ENCODE results near the gene IRF3. TPM values are rescaled to one million over a fixed set of nuclear protein-coding genes. Genes with fewer than 3 reads are reported as not detected.

IRF3 gene
- total and polyA plus RNA-seq, 2 donors (not counting 1 experiment from before 2014, with no cell fraction given) = 233 to 262 TPM

DNA sequence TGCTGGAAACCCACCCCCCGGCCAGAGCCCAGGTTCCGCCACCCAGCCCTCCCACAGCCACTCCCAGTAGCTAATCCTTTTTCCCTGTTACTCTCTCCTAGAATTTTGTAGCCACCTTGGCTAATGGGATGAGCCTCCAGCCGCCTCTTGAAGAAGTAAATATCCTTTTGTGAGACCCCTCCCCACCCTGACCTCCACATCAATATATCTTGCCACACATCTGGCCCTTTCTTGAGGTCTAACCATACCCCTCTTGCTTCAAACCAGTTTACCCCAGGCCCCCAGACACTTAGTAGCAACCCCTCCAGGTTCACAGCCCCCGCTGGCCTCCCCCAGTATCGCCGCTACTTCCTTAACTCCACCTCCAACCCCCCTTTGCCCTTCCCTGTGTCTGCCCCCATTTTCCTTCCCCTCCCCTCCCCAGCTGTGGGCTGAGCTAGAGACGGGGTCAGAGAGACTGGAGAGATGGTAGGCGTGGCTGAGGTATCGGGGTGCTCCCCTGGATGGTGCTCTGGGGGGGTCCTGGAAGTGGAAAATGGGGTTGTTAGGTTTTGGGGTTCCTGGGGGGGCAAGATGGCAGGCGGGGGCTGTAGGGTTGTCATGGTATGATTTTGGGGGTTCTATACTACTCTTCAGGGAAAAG, 14.2 kb upstream of the IRF3 start:
- H3K4me2 ChIP-seq (replicated peaks; ENCODE audit: low read depth, low read length, poor library complexity, severe bottlenecking) = peak overlapping the region; percentile 48
- H3K27me3 ChIP-seq (replicated peaks in 1 of 4; ENCODE audit: control extremely low read depth in 1 of 4, control insufficient read depth in 3 of 4, insufficient read depth in 4 of 4, low read length in 3 of 4) = no peaks in the 10 kb centered on the region
- Mint-ChIP-seq H3K27me3 (no peaks in the 10 kb centered on the region), H3K9me3 (ENCODE audit: insufficient read depth) (no peaks in the 10 kb centered on the region), H3K4me3 (no peak overlapping the region), H3K4me1 (peaks cover 43% of the 10 kb centered on the region), H3K27ac (peak overlapping the region; percentile 70)
- DNase-seq = peak; percentile 24
- H3K9ac ChIP-seq (ENCODE audit: low read length) = no peak overlapping the region
- no peak for ATAC-seq (ENCODE audit: low read depth)
- intact Hi-C loops (cut with micrococcal nuclease) = loop anchor here (1.0 to 10.0 kb wide), 3 partner anchors 90 to 565 kb away; partner anchors contain the start of genes C19orf73, LIN7B and PPFIA3
- no peak overlapping the region for H3K4me3 ChIP-seq (ENCODE audit: control extremely low read depth in 1 of 5, extremely low read depth in 1 of 5, insufficient read depth in 1 of 5, low read depth in 2 of 5, low read length in 4 of 5)
- H3K9me3 ChIP-seq (ENCODE audit: control extremely low read depth in 1 of 3, control insufficient read depth in 2 of 3, insufficient read depth in 1 of 3, low read length in 2 of 3) = peaks cover 0 to 5% (median 0%) of the 10 kb centered on the region in 3 donors
- CTCF ChIA-PET = interaction anchor here (0.6 to 3.9 kb wide), 15 partner anchors 10 to 289 kb away, joined by 3 to 28 read pairs (median 4); partner anchors contain the start of genes ADM5, RRAS and SCAF1
- TF ChIP-seq, protein P1, sequence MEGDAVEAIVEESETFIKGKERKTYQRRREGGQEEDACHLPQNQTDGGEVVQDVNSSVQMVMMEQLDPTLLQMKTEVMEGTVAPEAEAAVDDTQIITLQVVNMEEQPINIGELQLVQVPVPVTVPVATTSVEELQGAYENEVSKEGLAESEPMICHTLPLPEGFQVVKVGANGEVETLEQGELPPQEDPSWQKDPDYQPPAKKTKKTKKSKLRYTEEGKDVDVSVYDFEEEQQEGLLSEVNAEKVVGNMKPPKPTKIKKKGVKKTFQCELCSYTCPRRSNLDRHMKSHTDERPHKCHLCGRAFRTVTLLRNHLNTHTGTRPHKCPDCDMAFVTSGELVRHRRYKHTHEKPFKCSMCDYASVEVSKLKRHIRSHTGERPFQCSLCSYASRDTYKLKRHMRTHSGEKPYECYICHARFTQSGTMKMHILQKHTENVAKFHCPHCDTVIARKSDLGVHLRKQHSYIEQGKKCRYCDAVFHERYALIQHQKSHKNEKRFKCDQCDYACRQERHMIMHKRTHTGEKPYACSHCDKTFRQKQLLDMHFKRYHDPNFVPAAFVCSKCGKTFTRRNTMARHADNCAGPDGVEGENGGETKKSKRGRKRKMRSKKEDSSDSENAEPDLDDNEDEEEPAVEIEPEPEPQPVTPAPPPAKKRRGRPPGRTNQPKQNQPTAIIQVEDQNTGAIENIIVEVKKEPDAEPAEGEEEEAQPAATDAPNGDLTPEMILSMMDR (IDR thresholded peaks at IDR 0.05) = no peak
- no peak for TF ChIP-seq EZH2 (IDR thresholded peaks at IDR 0.05; ENCODE audit: borderline replicate concordance, insufficient read depth, low read depth, low read length, poor library complexity, severe bottlenecking)
- POLR2A ChIA-PET = interaction anchor here (0.6 to 1.2 kb wide), 3 partner anchors 87 to 296 kb away, joined by 3 to 6 read pairs (median 3); no protein-coding TSS in a partner anchor
- H3K36me3 ChIP-seq (replicated peaks in 1 of 2; ENCODE audit: control extremely low read depth in 1 of 2, control insufficient read depth in 1 of 2, extremely low read depth in 1 of 2, insufficient read depth in 2 of 2, low read length in 1 of 2) = peaks cover 0 to 40% of the 10 kb centered on the region in 2 experiments
- peaks cover 32 to 48% of the 10 kb centered on the region in 2 donors for H3K4me1 ChIP-seq (ENCODE audit: control insufficient read depth in 2 of 2, insufficient read depth in 2 of 2, low read length in 2 of 2)
- H3K79me2 ChIP-seq (ENCODE audit: control insufficient read depth, insufficient read depth, low read length) = peaks cover 61% of the 10 kb centered on the region
- peak overlapping the region; percentile 41 to 93 for H3K27ac ChIP-seq (ENCODE audit: low read length in 2 of 2)
- peaks cover 71% of the 10 kb centered on the region for H4K20me1 ChIP-seq (ENCODE audit: control insufficient read depth, insufficient read depth, low read length, poor library complexity, severe bottlenecking)
- no peak overlapping the region for H2AFZ ChIP-seq (ENCODE audit: insufficient read depth, low read depth, low read length, poor library complexity, severe bottlenecking)
- WGBS (ENCODE audit: insufficient coverage) = 81% methylated on average over 6 of the region's 10 CpGs
